ENCODE data around the gene SAE1. TPM values are rescaled to one million over a fixed set of nuclear protein-coding genes. Genes with fewer than 3 reads are reported as not detected.

Gene SAE1
- polyA plus RNA-seq, 3 donors = 28.3 to 54.2 (median 46.5) TPM

DNA sequence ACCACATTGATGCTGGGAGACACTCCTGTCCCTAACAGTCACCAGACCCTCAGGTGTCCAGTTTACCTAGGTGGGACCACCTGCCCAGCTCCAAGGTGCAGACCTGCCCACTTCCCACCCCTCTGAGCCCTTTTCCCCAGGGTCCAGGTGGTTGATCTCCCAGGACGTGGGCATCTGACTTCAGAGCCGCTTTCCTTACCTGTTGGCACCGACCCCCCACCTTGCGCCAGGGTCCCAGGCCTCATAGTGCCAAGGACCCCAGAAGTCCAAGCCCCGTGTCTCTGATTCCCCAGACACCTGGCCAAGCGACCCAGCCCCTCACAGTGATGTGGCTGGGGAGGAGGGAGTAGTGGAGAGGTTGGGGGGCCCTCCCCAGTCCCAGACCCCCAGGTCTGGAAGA, 109.9 kb downstream of the SAE1 start:
- Histone ChIP-seq H3K9ac (ENCODE audit: insufficient read depth, low read length, poor library complexity, severe bottlenecking) (no peak overlapping the region), H3K4me1 (ENCODE audit: control insufficient read depth in 1 of 2, insufficient read depth in 2 of 2, low read length in 2 of 2) (peaks cover 36 to 46% of the 10 kb centered on the region in 2 donors), H4K20me1 (ENCODE audit: insufficient read depth, low read length) (no peaks in the 10 kb centered on the region), H3K79me2 (ENCODE audit: insufficient read depth, low read length) (no peaks in the 10 kb centered on the region), H3K27me3 (ENCODE audit: control insufficient read depth in 2 of 2, insufficient read depth in 2 of 2, low read length in 2 of 2) (peaks cover 31 to 67% of the 10 kb centered on the region in 2 donors), H3K36me3 (replicated peaks in 1 of 2; ENCODE audit: control insufficient read depth in 1 of 2, insufficient read depth in 2 of 2, low read length in 2 of 2) (no peaks in the 10 kb centered on the region), H3K4me2 (replicated peaks; ENCODE audit: extremely low read depth, low read length, poor library complexity, severe bottlenecking) (peak overlapping the region; percentile 19), H2AFZ (ENCODE audit: insufficient read depth, low read depth, low read length, poor library complexity, severe bottlenecking) (no peak overlapping the region), H3K4me3 (replicated peaks in 1 of 3; ENCODE audit: low read depth in 2 of 3, low read length in 3 of 3) (no peak overlapping the region), H3K9me3 (replicated peaks in 1 of 2; ENCODE audit: control insufficient read depth in 1 of 2, insufficient read depth in 1 of 2, low read length in 2 of 2) (peaks cover 3 to 25% of the 10 kb centered on the region in 2 donors), H3K27ac (ENCODE audit: low read depth in 1 of 2, low read length in 2 of 2) (no peak overlapping the region)
- peaks cover 0 to 25% (median 9%) of the 10 kb centered on the region in 7 donors for H3K9me3 Mint-ChIP-seq
- H3K27me3 Mint-ChIP-seq (ENCODE audit: low read depth in 3 of 3) = peaks cover 41 to 48% (median 48%) of the 10 kb centered on the region in 3 donors
- TF ChIP-seq, protein P1, sequence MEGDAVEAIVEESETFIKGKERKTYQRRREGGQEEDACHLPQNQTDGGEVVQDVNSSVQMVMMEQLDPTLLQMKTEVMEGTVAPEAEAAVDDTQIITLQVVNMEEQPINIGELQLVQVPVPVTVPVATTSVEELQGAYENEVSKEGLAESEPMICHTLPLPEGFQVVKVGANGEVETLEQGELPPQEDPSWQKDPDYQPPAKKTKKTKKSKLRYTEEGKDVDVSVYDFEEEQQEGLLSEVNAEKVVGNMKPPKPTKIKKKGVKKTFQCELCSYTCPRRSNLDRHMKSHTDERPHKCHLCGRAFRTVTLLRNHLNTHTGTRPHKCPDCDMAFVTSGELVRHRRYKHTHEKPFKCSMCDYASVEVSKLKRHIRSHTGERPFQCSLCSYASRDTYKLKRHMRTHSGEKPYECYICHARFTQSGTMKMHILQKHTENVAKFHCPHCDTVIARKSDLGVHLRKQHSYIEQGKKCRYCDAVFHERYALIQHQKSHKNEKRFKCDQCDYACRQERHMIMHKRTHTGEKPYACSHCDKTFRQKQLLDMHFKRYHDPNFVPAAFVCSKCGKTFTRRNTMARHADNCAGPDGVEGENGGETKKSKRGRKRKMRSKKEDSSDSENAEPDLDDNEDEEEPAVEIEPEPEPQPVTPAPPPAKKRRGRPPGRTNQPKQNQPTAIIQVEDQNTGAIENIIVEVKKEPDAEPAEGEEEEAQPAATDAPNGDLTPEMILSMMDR (IDR thresholded peaks at IDR 0.05) = no peak
- intact Hi-C loops (cut with micrococcal nuclease) = loop anchor here in 1 of 2 donors (2.0 kb wide), 1 partner anchor 14 kb away; no protein-coding TSS in a partner anchor
- peaks cover 3 to 8% of the 10 kb centered on the region in 2 donors for H3K36me3 Mint-ChIP-seq
- 63% methylated on average over 4 of the region's 6 CpGs for WGBS (ENCODE audit: insufficient coverage)
- peak overlapping the region in 1 of 7 donors; percentile 61 for H3K27ac Mint-ChIP-seq
- peak overlapping the region in 1 of 2 donors; percentile 80 for H3K4me3 Mint-ChIP-seq
- H3K4me1 Mint-ChIP-seq = peaks cover 29% of the 10 kb centered on the region
- no peak for DNase-seq

DNA sequence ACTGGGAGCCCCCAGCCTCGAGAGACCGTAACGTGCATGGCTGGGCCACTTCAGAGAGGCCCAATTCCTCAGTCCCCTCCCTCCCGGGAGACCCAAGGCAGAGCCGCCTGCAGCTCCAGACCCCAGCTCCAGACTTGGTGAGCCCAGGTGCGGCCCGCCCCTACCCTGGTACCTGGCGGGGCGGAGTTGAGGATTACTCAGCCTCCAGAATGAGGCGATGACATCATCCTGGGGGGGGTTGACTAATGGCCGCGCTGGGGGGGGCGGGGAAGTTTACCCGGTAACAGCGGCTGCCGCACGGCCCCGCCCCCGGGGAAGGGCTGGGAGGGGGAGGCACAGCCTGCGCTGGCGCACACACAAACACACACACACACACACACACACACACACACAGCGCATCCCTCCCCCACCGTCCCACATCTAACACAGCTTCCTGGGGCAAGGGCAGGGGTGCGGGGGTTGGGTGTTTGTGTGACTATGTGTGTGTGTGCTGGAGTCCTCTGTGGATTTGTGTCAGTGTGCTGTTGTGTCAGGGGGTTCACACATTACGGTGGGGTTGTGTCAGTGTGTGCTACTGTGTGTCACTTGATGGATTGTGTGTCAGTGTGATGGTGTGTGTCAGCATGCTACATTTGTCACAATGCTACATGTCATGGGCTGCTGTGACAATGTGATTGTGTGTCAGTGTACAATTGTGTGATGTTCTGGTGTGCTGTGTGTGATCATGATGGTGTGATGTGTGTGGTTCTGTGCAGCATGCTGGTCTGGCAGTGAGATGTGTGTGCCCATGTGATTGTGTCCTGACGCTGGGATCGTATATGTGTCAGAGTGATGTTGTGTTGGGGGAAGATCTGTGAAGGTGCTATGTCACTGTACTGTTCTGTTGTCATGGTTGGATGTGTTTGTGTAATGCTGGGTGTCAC, 110.6 kb downstream of the SAE1 start:
- no peaks in the 10 kb centered on the region for H4K20me1 ChIP-seq (ENCODE audit: insufficient read depth, low read length)
- Mint-ChIP-seq H3K36me3 (peaks cover 3 to 8% of the 10 kb centered on the region in 2 donors), H3K4me1 (peaks cover 29% of the 10 kb centered on the region), H3K9me3 (peaks cover 0 to 25% (median 9%) of the 10 kb centered on the region in 7 donors), H3K4me3 (peak overlapping the region in 1 of 2 donors; percentile 80), H3K27ac (peak overlapping the region in 1 of 7 donors; percentile 61), H3K27me3 (ENCODE audit: low read depth in 3 of 3) (peaks cover 34 to 44% (median 42%) of the 10 kb centered on the region in 3 donors)
- no peak overlapping the region for H3K4me3 ChIP-seq (replicated peaks in 1 of 3; ENCODE audit: low read depth in 2 of 3, low read length in 3 of 3)
- DNase-seq = peak; percentile 62 to 88 (median 78)
- H2AFZ ChIP-seq (ENCODE audit: insufficient read depth, low read depth, low read length, poor library complexity, severe bottlenecking) = no peak overlapping the region
- no peaks in the 10 kb centered on the region for H3K36me3 ChIP-seq (replicated peaks in 1 of 2; ENCODE audit: control insufficient read depth in 1 of 2, insufficient read depth in 2 of 2, low read length in 2 of 2)
- peaks cover 31 to 62% of the 10 kb centered on the region in 2 donors for H3K27me3 ChIP-seq (ENCODE audit: control insufficient read depth in 2 of 2, insufficient read depth in 2 of 2, low read length in 2 of 2)
- peak overlapping the region; percentile 19 for H3K4me2 ChIP-seq (replicated peaks; ENCODE audit: extremely low read depth, low read length, poor library complexity, severe bottlenecking)
- peaks cover 3 to 25% of the 10 kb centered on the region in 2 donors for H3K9me3 ChIP-seq (replicated peaks in 1 of 2; ENCODE audit: control insufficient read depth in 1 of 2, insufficient read depth in 1 of 2, low read length in 2 of 2)
- intact Hi-C loops (cut with micrococcal nuclease) = loop anchor here in 1 of 2 donors (2.0 kb wide), 1 partner anchor 14 kb away; no protein-coding TSS in a partner anchor
- no peak overlapping the region for H3K27ac ChIP-seq (ENCODE audit: low read depth in 1 of 2, low read length in 2 of 2)
- 18% methylated on average over 10 of the region's 27 CpGs for WGBS (ENCODE audit: insufficient coverage)
- H3K79me2 ChIP-seq (ENCODE audit: insufficient read depth, low read length) = no peaks in the 10 kb centered on the region
- no peak overlapping the region for H3K9ac ChIP-seq (ENCODE audit: insufficient read depth, low read length, poor library complexity, severe bottlenecking)
- peaks cover 36 to 46% of the 10 kb centered on the region in 2 donors for H3K4me1 ChIP-seq (ENCODE audit: control insufficient read depth in 1 of 2, insufficient read depth in 2 of 2, low read length in 2 of 2)
- TF ChIP-seq, protein P1 (IDR thresholded peaks at IDR 0.05) = no peak
